HG02884 (cell line): ENCODE data around the gene RAB6A.
"Not testable (repeated sequence)": the region's sequence is repeated elsewhere in the genome, so short reads cannot be mapped to it uniquely, and the experiment has no call there.

Experiments used
- ATAC-seq: cut with Tn5 transposase; IDR thresholded peaks from one replicate; pipeline ENCODE4 v1.9.1; 2021; ENCODE audit warnings: mild to moderate bottlenecking, moderate library complexity; ENCODE audit not compliant: unreplicated experiment

The RAB6A gene

DNA sequence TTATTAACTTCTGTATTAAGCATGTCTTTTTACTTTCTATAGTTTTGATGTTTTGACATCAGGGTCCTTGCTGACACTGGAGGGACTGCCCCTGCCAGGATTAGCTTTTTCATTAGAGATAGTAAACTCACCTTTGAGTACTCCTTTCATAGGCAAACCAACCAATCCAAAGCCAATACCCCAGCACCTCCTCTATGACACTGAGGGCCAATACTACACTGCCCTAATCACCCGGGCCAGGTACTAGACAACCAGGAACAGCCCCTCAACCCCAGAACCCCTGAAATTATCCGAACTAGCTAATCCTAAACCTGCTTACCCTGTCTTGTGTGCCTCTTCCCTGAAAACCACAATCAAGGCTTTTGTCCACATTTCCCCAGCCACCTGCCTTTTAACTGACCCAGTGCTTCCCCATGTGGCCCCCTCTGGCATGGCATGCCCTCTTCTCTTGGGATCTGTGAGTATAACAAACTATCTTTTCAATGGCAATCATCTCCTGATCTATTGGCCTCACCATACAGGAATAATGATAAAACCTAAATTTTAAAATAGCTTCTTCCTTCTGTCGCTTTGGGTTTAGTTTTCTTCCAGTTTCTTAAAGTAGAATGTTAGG, 31.2 kb downstream of the RAB6A start:
- no peak for ATAC-seq

DNA sequence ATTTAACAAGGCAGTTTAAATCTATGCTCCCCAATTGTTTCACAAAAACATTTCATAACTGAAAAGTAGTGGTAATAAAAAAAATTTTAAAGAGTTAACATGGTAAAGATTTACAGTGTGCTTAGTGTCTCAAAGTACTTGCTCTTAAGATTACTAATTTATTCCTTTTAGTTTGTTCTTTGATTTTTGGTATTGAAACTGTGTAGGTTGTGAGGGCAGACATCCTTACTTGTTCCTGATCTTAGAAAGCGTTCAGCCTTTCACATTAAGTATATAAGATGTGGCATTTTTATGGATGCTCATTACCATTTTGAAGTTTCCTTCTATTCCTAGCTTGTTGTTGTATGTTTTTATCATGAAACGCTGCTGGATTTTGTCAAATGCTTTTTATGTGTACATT, 32.9 kb downstream of the RAB6A start:
- ATAC-seq, result no peak

DNA sequence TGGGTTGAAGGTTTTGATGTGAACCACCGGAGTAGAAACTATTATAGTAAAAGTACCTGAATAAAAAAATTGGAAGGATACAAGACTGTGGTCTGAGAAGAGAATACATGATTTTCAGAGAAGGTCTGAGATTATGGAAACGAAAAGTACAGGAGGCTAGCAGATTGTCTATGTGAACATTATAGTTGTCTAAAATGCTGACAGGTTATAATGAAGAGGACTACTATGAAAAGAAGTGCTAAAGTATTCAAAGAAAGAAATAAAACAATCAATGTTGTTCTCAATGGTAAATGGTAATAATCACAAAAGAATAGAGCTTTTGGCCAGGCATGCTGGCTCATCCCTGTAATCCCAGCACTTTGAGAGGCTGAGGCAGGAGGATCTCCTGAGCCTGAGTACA, 34.0 kb downstream of the RAB6A start:
- no peak for ATAC-seq

DNA sequence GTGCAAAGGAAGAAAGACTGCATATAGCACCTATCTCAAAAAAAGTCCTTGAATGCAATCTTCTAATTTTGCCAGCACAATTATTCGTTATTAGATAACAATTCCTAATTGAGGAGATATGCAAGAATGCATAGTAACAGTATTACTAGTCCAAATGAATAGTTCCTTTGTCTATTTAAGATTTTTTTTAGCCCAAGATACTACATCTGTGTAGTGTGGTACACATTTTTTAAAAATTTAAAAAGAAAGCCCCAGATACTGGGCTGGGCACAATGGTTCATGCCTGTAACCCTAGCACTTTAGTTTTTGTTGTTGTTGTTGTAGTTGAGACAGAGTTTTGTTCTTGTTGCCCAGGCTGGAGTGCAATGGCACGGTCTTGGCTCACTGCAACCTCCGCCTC, 43.7 kb downstream of the RAB6A start:
- ATAC-seq, result no peak

DNA sequence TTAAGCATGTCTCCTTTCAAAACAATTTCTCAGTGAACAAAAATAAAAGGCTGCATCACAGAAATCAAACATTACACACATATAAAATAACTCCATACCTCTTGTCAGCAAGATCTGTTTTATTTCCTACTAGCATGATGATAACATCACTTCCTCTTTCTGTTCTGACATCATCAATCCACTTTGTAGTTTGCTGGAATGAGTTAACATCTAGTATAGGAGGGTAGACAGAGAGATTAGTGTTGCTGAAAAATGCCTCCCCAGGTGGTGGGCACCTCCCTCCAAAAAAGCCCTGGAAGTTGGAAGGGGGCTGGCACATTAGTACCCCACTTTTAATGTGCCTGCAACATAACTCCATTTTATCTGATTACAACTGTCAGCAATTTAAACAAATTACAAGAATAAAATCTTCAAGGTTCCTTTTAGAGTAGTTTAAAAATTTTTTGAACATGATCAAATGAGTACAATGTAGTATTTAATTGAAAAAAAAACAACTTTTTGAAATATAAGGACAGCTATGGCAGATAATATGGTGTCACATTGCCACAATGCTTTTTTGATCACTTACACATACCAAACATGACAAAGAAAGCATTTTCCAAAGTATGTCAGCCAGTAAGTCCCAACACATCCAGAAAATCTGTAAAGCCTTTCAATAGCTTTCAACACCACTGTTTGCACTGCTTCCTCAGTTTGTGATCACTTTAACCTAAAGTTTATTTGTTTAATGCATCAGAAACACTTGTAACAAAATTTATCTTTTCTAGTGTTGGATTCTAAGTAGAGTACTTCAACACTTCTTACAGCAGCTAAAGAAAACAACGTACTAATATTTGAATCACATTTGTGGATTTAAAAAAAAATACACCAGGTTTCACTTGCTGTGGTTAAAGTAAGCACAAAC, 44.5 kb downstream of the RAB6A start:
- no peak for ATAC-seq

DNA sequence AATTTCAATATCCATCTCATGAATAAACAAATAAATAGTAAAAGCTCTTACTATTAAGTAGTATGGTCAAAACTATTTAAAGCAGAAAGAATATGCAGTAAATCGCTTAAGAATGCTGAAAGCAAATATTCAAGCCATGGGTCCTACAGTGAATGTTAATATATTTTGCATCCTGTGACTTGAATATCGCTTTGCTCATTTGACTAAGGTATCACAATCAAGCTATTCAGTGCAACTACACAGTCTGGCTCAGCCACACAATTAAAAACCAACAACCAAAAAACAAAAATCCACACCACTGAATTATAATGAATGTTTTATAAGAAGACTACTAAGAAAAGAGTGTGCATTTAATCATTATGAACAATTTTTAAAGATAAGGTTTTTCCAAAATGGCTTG, 45.3 kb downstream of the RAB6A start:
- no peak for ATAC-seq

DNA sequence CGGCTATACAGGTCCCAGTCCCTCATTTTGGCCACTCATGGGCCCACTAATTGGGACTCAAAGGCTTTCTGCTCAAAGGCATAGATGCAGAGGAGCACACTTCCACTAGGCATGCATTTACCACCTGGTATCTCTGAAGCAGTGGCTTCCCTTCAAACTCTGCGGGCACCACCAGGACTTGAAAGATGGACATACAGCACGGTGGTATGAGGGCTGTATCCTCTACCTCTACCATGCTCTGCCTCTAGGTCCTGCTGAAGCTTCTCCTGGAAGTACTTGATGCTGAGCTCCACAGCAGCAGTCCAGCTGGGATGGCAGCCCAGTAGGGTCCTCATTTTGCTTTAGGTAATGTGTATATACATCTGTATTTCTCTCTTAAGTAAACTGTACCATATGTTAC, 49.9 kb downstream of the RAB6A start:
- no peak for ATAC-seq

DNA sequence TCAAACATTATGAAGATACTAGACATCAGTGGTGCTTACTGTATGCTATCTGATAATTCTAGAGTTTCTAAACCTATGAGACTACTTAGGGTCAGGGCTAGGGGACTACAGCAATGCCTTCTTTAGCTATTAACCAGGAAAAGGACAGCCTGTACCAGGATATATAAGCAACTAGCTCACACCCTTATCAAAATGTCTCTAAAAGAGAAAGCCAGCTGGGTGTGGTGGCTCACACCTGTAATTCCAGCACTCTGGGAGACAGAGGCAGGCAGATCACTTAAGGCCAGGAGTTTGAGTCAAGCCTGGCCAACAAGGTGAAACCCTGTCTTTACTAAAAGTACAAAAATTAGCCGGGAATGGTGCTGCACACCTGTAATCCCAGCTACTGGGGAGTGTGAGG, 55.8 kb downstream of the RAB6A start:
- ATAC-seq, result no peak

DNA sequence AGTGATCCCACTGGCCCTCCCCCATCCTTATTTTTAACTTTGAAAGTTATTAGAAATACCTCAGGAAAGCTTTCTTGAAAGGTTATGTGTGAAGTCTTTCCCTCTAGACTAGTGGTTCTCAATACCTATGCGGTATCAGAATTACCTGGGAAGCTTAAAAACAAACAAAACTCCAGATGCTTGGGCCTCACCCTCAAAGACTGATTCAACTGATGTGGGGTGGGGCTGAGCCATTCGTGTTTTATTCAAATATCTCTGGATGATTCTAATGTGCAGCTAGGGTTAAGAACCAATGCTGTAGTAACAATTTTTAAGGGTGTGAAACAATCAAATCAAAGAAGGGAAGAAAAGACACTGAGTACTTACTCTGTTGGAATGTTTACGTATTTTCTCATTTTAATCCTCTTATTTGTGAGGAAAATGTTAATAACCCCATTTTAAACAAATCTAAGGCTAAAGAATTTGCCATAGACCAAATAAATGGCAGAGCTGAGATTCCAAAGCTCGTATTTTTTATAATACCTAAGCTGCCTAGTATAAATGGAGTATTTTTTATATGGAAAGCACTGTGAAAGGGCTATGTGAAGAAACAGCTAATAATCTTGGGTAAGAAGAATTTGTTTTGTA, 66.9 kb downstream of the RAB6A start:
- ATAC-seq, result no peak

DNA sequence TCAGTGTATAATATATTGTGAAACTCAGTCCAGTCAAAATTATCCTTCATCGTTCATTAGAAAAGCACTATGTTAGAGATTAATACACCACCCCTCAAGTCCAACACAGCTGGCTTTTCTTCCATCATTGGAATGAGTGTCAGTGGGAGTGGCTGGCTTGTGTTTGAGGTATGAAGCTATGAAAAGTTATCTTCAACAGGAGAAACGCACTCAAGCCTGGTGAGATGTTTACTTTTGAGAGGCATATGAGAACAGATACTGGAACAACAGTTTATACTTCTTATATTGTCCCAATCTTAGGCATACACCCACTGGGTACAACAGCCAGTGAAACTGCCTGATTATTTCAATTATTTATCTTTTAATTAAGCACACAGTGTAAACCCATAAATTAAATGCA, 80.2 kb downstream of the RAB6A start:
- no peak for ATAC-seq

DNA sequence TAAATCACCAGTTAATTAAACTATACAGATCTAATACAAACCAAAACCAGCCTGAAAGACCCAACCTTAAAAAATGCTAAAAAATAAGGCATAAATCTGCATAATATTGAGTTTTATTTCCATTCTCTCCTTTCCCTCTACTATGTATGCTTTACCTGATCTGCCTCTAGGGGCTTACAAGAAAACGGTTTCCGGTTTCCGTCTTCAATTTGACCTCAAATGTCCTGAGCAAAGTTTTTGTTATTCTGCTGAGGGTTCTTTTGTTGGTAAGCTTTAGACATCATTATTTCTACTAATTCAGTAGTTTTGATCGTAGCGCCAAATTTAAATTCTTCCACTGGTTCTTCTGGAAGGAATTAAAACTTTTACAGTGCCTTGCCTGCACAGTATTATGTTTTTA, 84.3 kb downstream of the RAB6A start:
- ATAC-seq, result not testable (repeated sequence)

DNA sequence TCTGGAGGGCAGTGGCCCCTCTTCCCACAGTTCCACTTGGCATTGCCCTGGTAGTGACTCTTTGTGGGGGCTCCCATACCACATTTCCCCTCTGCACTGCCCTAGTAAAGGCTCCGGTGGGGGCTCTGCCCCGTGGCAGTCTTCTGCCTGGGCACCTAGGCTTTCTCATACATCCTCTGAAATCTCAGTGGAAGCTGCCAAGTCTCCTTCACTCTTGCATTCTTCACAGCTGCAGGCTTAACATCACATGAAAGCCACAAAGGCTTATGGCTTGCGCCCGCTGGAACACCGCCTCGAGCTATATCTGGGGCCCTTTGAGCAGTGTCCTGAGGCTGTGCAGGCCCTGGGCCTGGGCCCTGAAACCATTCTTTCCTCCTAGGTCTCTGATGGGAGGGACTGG, 89.2 kb downstream of the RAB6A start:
- ATAC-seq, result no peak

DNA sequence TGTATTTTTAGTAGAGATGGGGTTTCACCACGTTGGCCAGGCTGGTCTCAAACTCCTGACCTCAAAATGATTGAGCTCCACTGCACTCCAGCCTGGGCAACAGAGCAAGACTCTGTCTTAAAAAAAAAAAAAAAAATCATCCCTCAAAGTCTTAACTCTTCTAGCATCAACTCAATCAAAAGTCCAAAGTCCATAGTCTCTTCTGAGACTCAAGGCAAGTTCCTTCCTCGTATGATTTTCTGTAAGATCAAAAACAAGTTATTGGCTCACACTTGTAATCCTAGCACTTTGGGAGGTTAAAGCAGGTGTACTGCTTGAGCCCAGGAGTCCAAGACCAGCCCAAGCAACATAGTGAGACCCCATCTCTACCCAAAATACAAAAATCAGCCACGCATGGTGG, 90.1 kb downstream of the RAB6A start:
- ATAC-seq, result no peak

DNA sequence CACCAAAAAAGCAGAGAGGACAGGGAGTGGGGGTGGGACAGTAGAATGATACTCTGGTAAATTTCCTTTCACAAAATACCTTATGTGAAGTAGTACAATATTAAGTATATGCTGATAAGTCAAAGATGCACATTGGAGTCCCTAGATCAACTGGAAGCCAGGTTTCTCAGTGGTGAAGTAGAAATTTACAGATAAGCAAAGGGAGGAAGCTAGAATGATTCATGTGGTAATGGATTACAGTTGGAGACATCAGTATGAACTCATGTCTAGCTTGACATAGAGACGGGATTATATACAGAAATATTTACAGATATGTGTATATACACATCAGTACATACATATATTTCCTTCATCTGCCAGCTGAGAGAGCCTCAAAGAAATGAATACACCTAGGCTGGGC, 93.0 kb downstream of the RAB6A start:
- ATAC-seq, result no peak

DNA sequence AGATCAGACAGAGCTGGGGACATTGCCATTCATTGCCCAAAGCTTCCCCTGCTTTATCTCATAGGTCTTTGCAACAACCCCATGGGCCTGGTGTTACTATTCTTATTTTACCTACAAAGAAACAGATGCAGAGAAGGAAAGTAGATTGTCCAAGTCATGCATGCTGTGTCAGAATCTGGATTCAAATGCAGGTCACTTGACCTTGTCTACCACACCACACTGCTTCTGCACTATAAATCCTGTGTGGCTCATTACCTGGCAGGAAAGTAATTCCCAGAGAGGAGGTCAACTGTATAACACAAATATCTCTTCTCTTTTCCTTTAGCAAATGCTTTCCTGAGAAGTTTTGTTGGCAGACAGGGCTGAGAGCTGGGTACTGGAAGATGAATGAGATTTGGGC, 96.0 kb downstream of the RAB6A start:
- ATAC-seq, result no peak

DNA sequence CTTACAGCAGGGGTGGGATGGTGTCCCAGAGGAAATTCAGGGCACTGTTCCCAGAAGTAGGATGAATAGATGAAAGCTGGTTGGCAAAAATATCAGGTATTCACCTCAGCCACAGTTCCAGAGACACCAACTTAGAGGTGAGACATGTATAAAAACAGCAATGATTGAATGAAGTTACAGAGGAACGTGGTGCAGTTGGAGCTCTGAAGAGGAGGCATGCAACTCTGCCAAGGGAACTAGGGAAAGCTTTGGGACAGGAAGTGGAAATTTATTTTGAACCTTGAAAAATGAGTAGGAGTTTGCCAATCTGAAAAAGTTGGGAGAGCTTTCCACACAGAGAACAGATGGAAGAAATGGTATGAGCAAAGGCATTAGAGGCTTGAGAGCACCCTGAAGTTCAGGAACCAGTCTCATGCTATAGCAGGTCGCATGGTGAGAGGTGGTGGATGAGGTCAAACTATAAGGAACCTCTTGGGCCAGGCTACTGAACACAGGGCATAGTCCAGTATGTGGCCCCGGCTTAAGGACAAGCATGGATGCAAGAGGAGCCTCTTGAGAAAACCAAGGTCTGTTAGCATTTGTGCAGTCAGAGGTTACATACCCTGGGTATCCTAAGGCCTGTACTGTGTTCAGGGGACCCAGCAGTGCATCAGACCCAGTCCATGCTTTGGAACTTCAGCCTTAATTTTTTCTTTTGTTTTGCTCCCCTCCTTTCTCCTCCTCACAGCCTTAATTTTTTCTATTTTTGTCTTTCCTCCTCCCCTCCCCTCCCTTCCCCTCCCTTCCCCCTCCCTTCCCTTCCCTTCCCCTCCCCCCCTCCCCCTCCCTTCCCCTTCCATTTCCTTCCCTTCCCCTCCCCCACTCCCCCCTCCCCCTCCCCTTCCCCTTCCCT, 97.0 kb downstream of the RAB6A start:
- ATAC-seq, result no peak

DNA sequence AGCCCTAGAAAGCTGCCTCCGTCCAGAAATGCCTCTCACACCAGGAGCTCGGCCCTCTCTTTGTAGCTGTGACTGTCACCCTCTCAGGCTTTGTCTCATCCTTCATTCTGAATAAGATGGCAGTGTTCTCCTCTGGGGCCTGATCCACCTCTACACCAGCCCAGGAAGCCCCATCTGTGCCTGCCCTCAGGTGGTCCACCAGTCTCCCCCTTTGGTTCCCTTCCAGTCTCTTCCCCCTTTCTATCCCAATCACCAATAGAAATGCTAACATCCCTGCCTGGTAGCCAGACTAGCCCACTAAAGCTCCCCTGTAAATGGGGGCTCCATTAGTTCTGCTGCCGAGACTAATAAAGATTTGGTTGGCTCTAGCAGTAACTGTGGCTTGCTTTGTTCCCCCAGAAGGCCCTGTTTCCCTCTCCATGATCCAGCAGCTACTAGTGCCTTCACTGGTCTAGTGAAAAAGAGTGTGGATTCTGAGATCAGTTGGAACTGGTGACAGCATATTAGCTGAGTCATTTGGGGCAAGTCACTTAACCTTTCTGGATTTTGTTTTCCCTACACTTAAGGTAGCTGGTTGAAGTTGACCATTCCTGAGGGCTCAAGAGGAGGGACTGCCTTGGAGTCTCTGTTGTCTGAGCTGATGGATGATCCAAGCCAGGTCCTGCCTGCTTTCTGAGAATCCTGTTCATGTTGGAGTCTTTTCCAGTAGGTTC, 98.3 kb downstream of the RAB6A start:
- no peak for ATAC-seq

DNA sequence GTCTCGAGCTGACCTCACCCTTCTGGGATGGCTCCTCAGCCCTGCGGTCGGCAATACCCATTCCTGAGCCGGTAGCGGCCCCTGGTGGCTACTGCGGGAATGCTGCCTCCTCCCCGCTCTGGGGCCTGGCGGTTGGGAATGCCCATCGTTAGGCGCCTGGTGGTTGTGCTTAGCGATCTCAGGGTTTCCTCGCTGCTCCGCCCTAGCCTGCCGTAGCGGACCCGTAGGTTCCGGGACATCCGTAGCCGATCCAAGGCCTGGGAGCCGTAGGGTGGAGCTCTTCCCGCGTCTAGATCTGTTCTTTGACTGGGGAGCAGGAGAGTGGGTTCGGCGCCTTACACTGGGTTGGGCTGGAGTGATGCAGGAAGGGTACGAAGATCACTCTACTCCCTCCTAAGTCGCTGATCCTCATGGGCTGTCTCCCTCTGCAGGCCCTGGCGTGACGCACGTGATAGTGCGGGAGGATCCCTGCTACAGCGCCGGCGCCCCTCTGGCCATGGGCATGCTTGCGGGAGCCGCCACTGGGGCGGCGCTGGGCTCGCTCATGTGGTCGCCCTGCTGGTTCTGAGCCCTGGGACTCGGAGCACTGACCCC, 99.7 kb downstream of the RAB6A start:
- peak; percentile 60 for ATAC-seq

DNA sequence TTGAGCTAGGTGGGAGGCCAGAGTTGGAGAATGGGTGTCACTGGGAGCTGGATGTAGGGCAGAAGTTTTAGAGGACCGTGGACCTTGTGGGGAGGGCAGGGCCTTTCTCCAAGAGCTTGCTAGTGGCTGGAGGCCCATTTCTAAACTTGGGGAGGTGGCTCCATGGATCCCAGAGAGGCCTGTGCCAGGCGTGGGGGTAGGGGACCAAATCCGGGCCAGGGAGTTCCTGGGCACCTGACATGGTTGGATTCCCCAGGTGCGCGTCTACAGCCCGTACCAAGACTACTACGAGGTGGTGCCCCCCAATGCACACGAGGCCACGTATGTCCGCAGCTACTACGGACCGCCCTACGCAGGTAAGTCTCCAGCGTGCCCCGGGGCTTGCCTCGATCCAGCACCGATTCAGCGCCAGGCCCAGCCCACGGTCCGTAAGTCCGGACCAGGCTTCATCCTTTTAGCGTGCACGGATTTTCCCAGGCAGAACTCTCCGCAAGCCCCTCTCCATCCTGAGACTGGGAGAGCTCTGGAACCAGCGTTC, 100.3 kb downstream of the RAB6A start:
- ATAC-seq, result no peak

DNA sequence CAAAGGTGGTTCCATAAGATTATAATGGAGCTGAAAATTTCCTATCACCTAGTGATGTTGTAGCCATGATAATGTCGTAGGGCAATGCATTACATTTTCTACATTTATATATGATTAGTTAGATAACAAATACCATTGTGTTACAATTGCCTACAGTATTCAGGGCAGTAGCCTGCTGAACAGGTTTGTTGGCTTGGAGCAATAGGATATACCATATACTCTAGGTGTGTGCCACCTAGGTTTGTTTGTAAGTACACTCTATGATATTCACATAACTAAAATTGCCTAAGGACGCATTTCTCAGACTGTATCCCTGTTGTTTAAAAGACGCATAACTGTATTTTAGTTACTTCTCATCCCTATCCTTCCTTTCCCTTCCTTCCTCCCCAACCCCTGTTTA, 100.9 kb downstream of the RAB6A start:
- ATAC-seq, result no peak
